Naive thymus-derived CD4-positive, alpha-beta T cell (primary cell): ENCODE results near the gene VCL. TPM values are rescaled to one million over a fixed set of nuclear protein-coding genes. Genes with fewer than 3 reads are reported as not detected.
A peak's percentile ranks its signal among the peaks of the same experiment; 100 is the strongest.

ENCODE experiments used
- ATAC-seq: fragments of 150-1000 bp; cut with Tn5 transposase; 2 replicates; pipeline ENCODE4 v1.10.0; 2021; ENCODE audit warnings: mild to moderate bottlenecking, moderate library complexity
- CTCF ChIA-PET: fragments of 350-600 bp; sonication (Branson Sonifier 250); formaldehyde crosslinking; loops from one replicate; lab custom pipeline; 2021; ENCODE audit warnings: antibody characterized with exemption; lab: Charles Lee
- POLR2A ChIA-PET: fragments of 350-600 bp; sonication (Branson Sonifier 250); formaldehyde crosslinking; loops from one replicate; lab custom pipeline; 2021; ENCODE audit warnings: antibody characterized with exemption, inconsistent platforms; lab: Charles Lee
- DNase-seq, 9 donors: peaks; one replicate each; pipeline versions ENCODE4 v3.0.0 to v3.0.0-alpha.2; 2020 to 2022; ENCODE audit warnings: mixed read lengths in 1 of 9
- H3K27ac ChIP-seq: one replicate; pipeline ENCODE4 v1.7.0; 2013; ENCODE audit warnings: mild to moderate bottlenecking, low read depth, low read length, moderate library complexity
- H3K27me3 ChIP-seq, 2 donors: one replicate each; pipeline ENCODE4 v1.7.0; 2013; ENCODE audit warnings: low read length in 2 of 2, mild to moderate bottlenecking in 2 of 2, moderate library complexity in 2 of 2; ENCODE audit not compliant: control insufficient read depth in 2 of 2, insufficient read depth in 2 of 2
- H3K36me3 ChIP-seq, 3 experiments: 1 replicate in 2 of 3; 2 replicates in 1 of 3; pipeline ENCODE4 v1.7.0; 2013; ENCODE audit warnings: low read length in 3 of 3, mild to moderate bottlenecking in 3 of 3, moderate library complexity in 1 of 3; ENCODE audit not compliant: insufficient read depth in 3 of 3, control insufficient read depth in 2 of 3
- H3K4me1 ChIP-seq, 2 donors: one replicate each; pipeline ENCODE4 v1.7.0; 2013; ENCODE audit warnings: low read length in 2 of 2, mild to moderate bottlenecking in 2 of 2, moderate library complexity in 1 of 2; ENCODE audit not compliant: control insufficient read depth in 2 of 2, insufficient read depth in 2 of 2
- H3K4me3 ChIP-seq: 2 replicates; pipeline ENCODE4 v1.7.0; 2013; ENCODE audit warnings: mild to moderate bottlenecking, low read length
- H3K9me3 ChIP-seq, 3 experiments: 1 replicate in 2 of 3; 2 replicates in 1 of 3; pipeline ENCODE4 v1.7.0; 2013; ENCODE audit warnings: low read length in 3 of 3; ENCODE audit not compliant: control insufficient read depth in 2 of 3
- H3K27ac Mint-ChIP-seq, 9 donors: one replicate each; pipeline ENCODE4 v1.8.0; 2020 to 2022; ENCODE audit warnings: mixed read lengths in 9 of 9, mild to moderate bottlenecking in 8 of 9, moderate library complexity in 5 of 9, inconsistent platforms in 2 of 9
- H3K27me3 Mint-ChIP-seq, 5 donors: one replicate each; pipeline ENCODE4 v1.8.0; 2021 to 2022; ENCODE audit warnings: mixed read lengths in 5 of 5, mild to moderate bottlenecking in 1 of 5
- H3K36me3 Mint-ChIP-seq, 5 donors: one replicate each; pipeline ENCODE4 v1.8.0; 2020 to 2022; ENCODE audit warnings: mixed read lengths in 5 of 5, mild to moderate bottlenecking in 3 of 5, inconsistent platforms in 1 of 5
- H3K4me1 Mint-ChIP-seq, 7 donors: one replicate each; pipeline ENCODE4 v1.8.0; 2020 to 2022; ENCODE audit warnings: mixed read lengths in 7 of 7, mild to moderate bottlenecking in 3 of 7, inconsistent platforms in 1 of 7
- H3K4me3 Mint-ChIP-seq, 10 donors: one replicate each; pipeline ENCODE4 v1.8.0; 2020 to 2022; ENCODE audit warnings: mild to moderate bottlenecking in 10 of 10, mixed read lengths in 10 of 10, moderate library complexity in 6 of 10, inconsistent platforms in 2 of 10
- H3K9me3 Mint-ChIP-seq, 11 donors: one replicate each; pipeline ENCODE4 v1.8.0; 2020 to 2022; ENCODE audit warnings: mixed read lengths in 11 of 11, mild to moderate bottlenecking in 4 of 11, inconsistent platforms in 1 of 11, moderate library complexity in 1 of 11
- intact Hi-C, 2 donors: fragments of 100-400 bp; cut with micrococcal nuclease; formaldehyde crosslinking; loops; one replicate each; pipeline ENCODE4 v1.15.1; 2023
- polyA plus RNA-seq, 2 donors: library from polyadenylated mRNA; unstranded; fragments of 300-500 nt; fragmentation: Illumina TruSeq; gene quantifications; one replicate each; pipeline ENCODE4 v1.2.3, GENCODE V29; 2021
- total RNA-seq, 6 experiments: library from RNA in 5 of 6; stranded (reverse) in 5 of 6; gene quantifications; 1 replicate in 5 of 6; 2 replicates in 1 of 6; pipeline ENCODE4 v1.2.3 and lab custom pipeline; 2021 to 2026

The VCL gene
- total and polyA plus RNA-seq, 7 experiments from 2014 or later: 9.0 to 67.7 (median 16.5) TPM

- POLR2A ChIA-PET: interaction anchor here (0.9 kb wide), 1 partner anchor 9 kb away, joined by 6 read pairs; no protein-coding TSS in a partner anchor
- peaks cover 0 to 10% (median 0%) of the 10 kb centered on the region in 7 donors for H3K4me1 Mint-ChIP-seq
- Histone ChIP-seq H3K4me3 (no peak overlapping the region), H3K4me1 (no peaks in the 10 kb centered on the region), H3K27me3 (no peaks in the 10 kb centered on the region), H3K27ac (no peak overlapping the region), H3K9me3 (no peaks in the 10 kb centered on the region), H3K36me3 (peaks cover 0 to 59% (median 11%) of the 10 kb centered on the region in 3 experiments)
- H3K9me3 Mint-ChIP-seq: no peaks in the 10 kb centered on the region
- ATAC-seq (no peak), DNase-seq (no peak)
- CTCF ChIA-PET: interaction anchor here (0.7 to 0.8 kb wide), 2 partner anchors 9 to 19 kb away, joined by 3 to 4 read pairs; no protein-coding TSS in a partner anchor
- H3K36me3 Mint-ChIP-seq: peaks cover 22 to 58% (median 34%) of the 10 kb centered on the region in 5 donors
- intact Hi-C loops: no loop called here
- peak overlapping the region in 2 of 9 donors; percentile 32 to 42 for H3K27ac Mint-ChIP-seq
- H3K27me3 Mint-ChIP-seq: no peaks in the 10 kb centered on the region
- no peak overlapping the region for H3K4me3 Mint-ChIP-seq
These were observed 101.9 kb downstream of the VCL start for GRCh38 chr10:74099836-74100235.

- H3K4me3 Mint-ChIP-seq: no peak overlapping the region
- H3K36me3 Mint-ChIP-seq: peaks cover 9 to 54% (median 30%) of the 10 kb centered on the region in 5 donors
- DNase-seq (peak in 1 of 9 donors; percentile 4), ATAC-seq (no peak)
- H3K27me3 ChIP-seq: no peaks in the 10 kb centered on the region
- H3K9me3 ChIP-seq: no peaks in the 10 kb centered on the region
- H3K36me3 ChIP-seq: peaks cover 6 to 63% (median 12%) of the 10 kb centered on the region in 3 experiments
- no peaks in the 10 kb centered on the region for H3K27me3 Mint-ChIP-seq
- ChIA-PET POLR2A (no interaction called here), CTCF (interaction anchor here (1.0 to 1.6 kb wide), 2 partner anchors 9 to 218 kb away, joined by 3 to 4 read pairs; no protein-coding TSS in a partner anchor)
- H3K4me1 ChIP-seq: no peaks in the 10 kb centered on the region
- intact Hi-C loops: loop anchor here (1.0 kb wide), 1 partner anchor 217 kb away; no protein-coding TSS in a partner anchor
- peaks cover 0 to 10% (median 0%) of the 10 kb centered on the region in 7 donors for H3K4me1 Mint-ChIP-seq
- no peaks in the 10 kb centered on the region for H3K9me3 Mint-ChIP-seq
- H3K27ac Mint-ChIP-seq: peak overlapping the region in 2 of 9 donors; percentile 28 to 65
- H3K4me3 ChIP-seq: no peak overlapping the region
- H3K27ac ChIP-seq: no peak overlapping the region
These were observed 105.8 kb downstream of the VCL start for GRCh38 chr10:74103560-74104258.

GRCh38 chr10:74104480-74104879, 106.6 kb downstream of the VCL start:
- ATAC-seq (no peak), DNase-seq (no peak)
- Histone ChIP-seq H3K36me3 (peaks cover 6 to 68% (median 12%) of the 10 kb centered on the region in 3 experiments), H3K4me1 (no peaks in the 10 kb centered on the region), H3K4me3 (no peak overlapping the region), H3K9me3 (no peaks in the 10 kb centered on the region), H3K27ac (no peak overlapping the region), H3K27me3 (no peaks in the 10 kb centered on the region)
- CTCF ChIA-PET: interaction anchor here (0.7 to 1.6 kb wide), 2 partner anchors 9 to 1318 kb away, joined by 3 to 4 read pairs; no protein-coding TSS in a partner anchor
- Mint-ChIP-seq H3K27me3 (no peaks in the 10 kb centered on the region), H3K4me1 (peaks cover 0 to 7% (median 0%) of the 10 kb centered on the region in 7 donors), H3K9me3 (no peaks in the 10 kb centered on the region), H3K27ac (peak overlapping the region in 2 of 9 donors; percentile 31 to 52), H3K4me3 (no peak overlapping the region), H3K36me3 (peaks cover 5 to 53% (median 31%) of the 10 kb centered on the region in 5 donors)
- POLR2A ChIA-PET: no interaction called here
- intact Hi-C loops: no loop called here

DNA sequence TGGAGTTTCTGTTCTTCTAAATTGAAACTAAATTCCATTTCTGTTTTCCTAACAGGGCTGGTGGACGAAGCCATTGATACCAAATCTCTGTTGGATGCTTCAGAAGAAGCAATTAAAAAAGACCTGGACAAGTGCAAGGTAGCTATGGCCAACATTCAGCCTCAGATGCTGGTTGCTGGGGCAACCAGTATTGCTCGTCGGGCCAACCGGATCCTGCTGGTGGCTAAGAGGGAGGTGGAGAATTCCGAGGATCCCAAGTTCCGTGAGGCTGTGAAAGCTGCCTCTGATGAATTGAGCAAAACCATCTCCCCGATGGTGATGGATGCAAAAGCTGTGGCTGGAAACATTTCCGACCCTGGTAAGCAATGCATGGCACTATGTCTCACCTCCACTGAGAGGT, 107.1 kb downstream of the VCL start:
- no peaks in the 10 kb centered on the region for H3K9me3 ChIP-seq
- peak overlapping the region in 1 of 9 donors; percentile 51 for H3K27ac Mint-ChIP-seq

DNA sequence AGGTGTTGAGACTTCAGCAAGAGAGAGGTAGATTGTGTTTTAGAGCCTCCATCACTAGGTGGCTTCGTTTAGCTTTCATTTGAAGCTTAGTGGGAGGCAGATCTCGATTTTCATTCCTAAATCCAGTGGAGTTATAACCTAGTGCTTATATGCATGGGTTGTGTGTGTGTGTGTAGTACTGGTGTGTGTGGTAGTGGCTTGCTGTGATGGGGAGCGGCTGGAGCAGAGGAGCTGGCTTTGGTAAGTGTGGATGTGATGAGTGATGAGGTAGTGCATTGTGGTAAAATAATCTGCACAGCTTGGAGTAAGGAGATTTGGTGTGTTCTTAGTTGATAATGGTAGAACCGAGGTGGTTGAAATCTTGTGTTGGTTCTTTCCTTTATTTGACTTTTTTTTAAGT, 109.5 kb downstream of the VCL start:
- POLR2A ChIA-PET: no interaction called here
- CTCF ChIA-PET: interaction anchor here (0.6 to 1.2 kb wide), 3 partner anchors 106 to 1010 kb away, joined by 3 to 6 read pairs (median 4); no protein-coding TSS in a partner anchor

More for the DNA sequence above, 107.1 kb downstream of the VCL start:
- H3K27ac ChIP-seq: no peak overlapping the region
- H3K4me1 ChIP-seq: no peaks in the 10 kb centered on the region
- POLR2A ChIA-PET: no interaction called here
- no peaks in the 10 kb centered on the region for H3K9me3 Mint-ChIP-seq
- intact Hi-C loops: no loop called here
- H3K27me3 Mint-ChIP-seq: no peaks in the 10 kb centered on the region
- CTCF ChIA-PET: interaction anchor here (0.7 to 1.6 kb wide), 3 partner anchors 10 to 1318 kb away, joined by 3 to 4 read pairs (median 3); no protein-coding TSS in a partner anchor
- peaks cover 5 to 53% (median 35%) of the 10 kb centered on the region in 5 donors for H3K36me3 Mint-ChIP-seq
- no peak overlapping the region for H3K4me3 ChIP-seq
- H3K4me3 Mint-ChIP-seq: no peak overlapping the region
- DNase-seq (no peak), ATAC-seq (no peak)
- H3K36me3 ChIP-seq: peaks cover 6 to 68% (median 12%) of the 10 kb centered on the region in 3 experiments
- peaks cover 0 to 7% (median 0%) of the 10 kb centered on the region in 7 donors for H3K4me1 Mint-ChIP-seq
- no peaks in the 10 kb centered on the region for H3K27me3 ChIP-seq

GRCh38 chr10:74109452-74109851, 111.5 kb downstream of the VCL start:
- H3K9me3 ChIP-seq: no peaks in the 10 kb centered on the region
- CTCF ChIA-PET: interaction anchor here (0.6 to 0.7 kb wide), 4 partner anchors 42 to 697 kb away, joined by 3 to 7 read pairs (median 5); no protein-coding TSS in a partner anchor
- POLR2A ChIA-PET: interaction anchor here (0.8 to 1.0 kb wide), 2 partner anchors 9 to 56 kb away, joined by 3 to 6 read pairs; no protein-coding TSS in a partner anchor
- H3K27ac ChIP-seq: no peak overlapping the region
- intact Hi-C loops: no loop called here
- H3K27ac Mint-ChIP-seq: peak overlapping the region in 4 of 9 donors; percentile 4 to 59 (median 24)
- H3K4me1 ChIP-seq: no peaks in the 10 kb centered on the region
- peaks cover 13 to 93% (median 16%) of the 10 kb centered on the region in 3 experiments for H3K36me3 ChIP-seq
- no peaks in the 10 kb centered on the region for H3K9me3 Mint-ChIP-seq
- peaks cover 3 to 67% (median 38%) of the 10 kb centered on the region in 5 donors for H3K36me3 Mint-ChIP-seq
- H3K4me1 Mint-ChIP-seq: peaks cover 0 to 5% (median 0%) of the 10 kb centered on the region in 7 donors
- no peaks in the 10 kb centered on the region for H3K27me3 ChIP-seq
- H3K4me3 Mint-ChIP-seq: no peak overlapping the region
- no peak for ATAC-seq
- DNase-seq: no peak
- no peaks in the 10 kb centered on the region for H3K27me3 Mint-ChIP-seq
- H3K4me3 ChIP-seq: no peak overlapping the region

More for the DNA sequence above, 109.5 kb downstream of the VCL start:
- Histone ChIP-seq H3K27ac (no peak overlapping the region), H3K9me3 (no peaks in the 10 kb centered on the region), H3K27me3 (no peaks in the 10 kb centered on the region), H3K4me3 (no peak overlapping the region), H3K36me3 (peaks cover 13 to 82% (median 16%) of the 10 kb centered on the region in 3 experiments), H3K4me1 (no peaks in the 10 kb centered on the region)
- DNase-seq (no peak), ATAC-seq (no peak)
- Mint-ChIP-seq H3K27me3 (no peaks in the 10 kb centered on the region), H3K9me3 (no peaks in the 10 kb centered on the region), H3K4me3 (no peak overlapping the region), H3K27ac (peak overlapping the region in 2 of 9 donors; percentile 20 to 75), H3K36me3 (peaks cover 8 to 61% (median 33%) of the 10 kb centered on the region in 5 donors), H3K4me1 (peaks cover 0 to 7% (median 0%) of the 10 kb centered on the region in 7 donors)
- intact Hi-C loops: no loop called here
